OCI-LY7 (cell line): ENCODE data around the gene PSMC1. TPM values are rescaled to one million over a fixed set of nuclear protein-coding genes. Genes with fewer than 3 reads are reported as not detected.

Experiments
- BruUV-seq: library from RNA; stranded (reverse); fragments of 400-500 nt; replicated peaks from 2 replicates; lab custom pipeline; 2021; lab: Mats Ljungman, UMichigan
- CTCF ChIA-PET: fragments of 300-600 bp; sonication (Branson Sonifier 250); formaldehyde crosslinking; loops from one replicate; lab custom pipeline; 2022; ENCODE audit warnings: antibody characterized with exemption; ENCODE audit not compliant: unreplicated experiment; lab: Charles Lee
- POLR2A ChIA-PET: fragments of 300-600 bp; sonication (Branson Sonifier 250); formaldehyde crosslinking; loops from one replicate; lab custom pipeline; 2022; ENCODE audit warnings: antibody characterized with exemption; lab: Charles Lee
- DNase-seq: peaks from one replicate; pipeline ENCODE4 v3.0.0-alpha.2; 2015; ENCODE audit warnings: low spot score
- H2AFZ ChIP-seq: fragments of 200-600 bp; sonication (generic), shearing (Covaris generic); 2 replicates; pipeline ENCODE4 v1.6.1; 2014; ENCODE audit warnings: mild to moderate bottlenecking, antibody characterized with exemption, low read length, moderate library complexity
- H3K27ac ChIP-seq: fragments of 200-600 bp; sonication (generic); 2 replicates; pipeline ENCODE4 v1.5.1; 2014; ENCODE audit warnings: mixed run types, low read depth, mild to moderate bottlenecking, moderate library complexity, low read length, inconsistent platforms; ENCODE audit not compliant: poor library complexity, severe bottlenecking
- H3K36me3 ChIP-seq: fragments of 200-600 bp; sonication (generic); 2 replicates; pipeline ENCODE4 v1.6.1; 2014; ENCODE audit warnings: mild to moderate bottlenecking, antibody characterized with exemption, low read length, moderate library complexity, mixed read lengths; ENCODE audit not compliant: insufficient read depth
- H3K4me1 ChIP-seq: fragments of 200-600 bp; sonication (generic); 2 replicates; pipeline ENCODE4 v1.5.1; 2014; ENCODE audit warnings: mild to moderate bottlenecking, low read length; ENCODE audit not compliant: insufficient read depth, poor library complexity, severe bottlenecking
- H3K4me2 ChIP-seq: fragments of 200-600 bp; sonication (generic); 2 replicates; pipeline ENCODE4 v1.6.1; 2014; ENCODE audit warnings: mild to moderate bottlenecking, low read length
- H3K4me3 ChIP-seq: fragments of 200-600 bp; sonication (generic); 2 replicates; pipeline ENCODE4 v1.5.1; 2014; ENCODE audit warnings: mild to moderate bottlenecking, low read depth, low read length; ENCODE audit not compliant: poor library complexity, severe bottlenecking
- H3K79me2 ChIP-seq: fragments of 200-600 bp; sonication (generic); 2 replicates; pipeline ENCODE4 v1.6.1; 2016; ENCODE audit warnings: low read depth, mild to moderate bottlenecking, low read length, moderate library complexity, mixed read lengths; ENCODE audit not compliant: insufficient read depth
- H3K9me2 ChIP-seq: fragments of 200-600 bp; sonication (generic); 2 replicates; pipeline ENCODE4 v1.6.1; 2016; ENCODE audit warnings: mild to moderate bottlenecking, low read length, mixed read lengths; ENCODE audit not compliant: insufficient read depth
- H3K9me3 ChIP-seq: fragments of 200-600 bp; sonication (generic); 2 replicates; pipeline ENCODE4 v1.6.1; 2014; ENCODE audit warnings: mild to moderate bottlenecking, mixed run types, low read length, mixed read lengths
- H4K20me1 ChIP-seq: fragments of 200-600 bp; sonication (generic); 2 replicates; pipeline ENCODE4 v1.6.1; 2014; ENCODE audit warnings: mild to moderate bottlenecking, antibody characterized with exemption, low read length, moderate library complexity, mixed read lengths; ENCODE audit not compliant: insufficient read depth
- CTCF ChIP-seq: fragments of 200-600 bp; sonication (generic); conservative IDR thresholded peaks from 2 replicates; pipeline ENCODE4 v1.5.1; 2014; ENCODE audit warnings: mild to moderate bottlenecking, antibody characterized with exemption, low read length, moderate library complexity, mixed read lengths
- EZH2phosphoT487 ChIP-seq: fragments of 200-600 bp; sonication (generic); IDR thresholded peaks from 2 replicates; pipeline ENCODE4 v1.6.1; 2018; ENCODE audit warnings: low read depth, borderline replicate concordance, mild to moderate bottlenecking, mixed run types, antibody characterized with exemption, low read length, moderate library complexity, mixed read lengths
- intact Hi-C: fragments of 100-400 bp; cut with micrococcal nuclease; formaldehyde crosslinking; loops from one replicate; pipeline ENCODE4 v1.10.0; 2022; ENCODE audit not compliant: unreplicated experiment
- total RNA-seq, 2 experiments: library from RNA; depleted of rRNA in 1 of 2; stranded (reverse); fragments of >200 nt in 1 of 2; shearing (Covaris generic) in 1 of 2; gene quantifications; 2 replicates each; pipeline ENCODE4 v1.2.3, GENCODE V29; 2014 to 2022

PSMC1 gene
- total RNA-seq, 2 experiments from 2014 or later: 92.7 to 100 TPM

GRCh38 chr14:90281756-90282155 is 25.4 kb downstream of the PSMC1 start:
- H3K4me2 ChIP-seq: no peak overlapping the region
- H3K79me2 ChIP-seq: no peaks in the 10 kb centered on the region
- H3K36me3 ChIP-seq: peaks cover 32% of the 10 kb centered on the region; the same call in 1 of the 2 replicates
- no peaks in the 10 kb centered on the region for H3K9me3 ChIP-seq
- no TSS peak for BruUV-seq
- H3K9me2 ChIP-seq: no peaks in the 10 kb centered on the region
- DNase-seq: no peak
- H4K20me1 ChIP-seq: no peaks in the 10 kb centered on the region
- ChIA-PET POLR2A (no interaction called here), CTCF (interaction anchor here (0.5 kb wide), 1 partner anchor 182 kb away, joined by 3 read pairs; no protein-coding TSS in a partner anchor)
- no peaks in the 10 kb centered on the region for H3K4me1 ChIP-seq
- no peak overlapping the region for H2AFZ ChIP-seq
- TF ChIP-seq EZH2phosphoT487 (no peak), CTCF (no peak)
- no peak overlapping the region for H3K4me3 ChIP-seq
- intact Hi-C loops: no loop called here
- H3K27ac ChIP-seq: no peak overlapping the region

DNA sequence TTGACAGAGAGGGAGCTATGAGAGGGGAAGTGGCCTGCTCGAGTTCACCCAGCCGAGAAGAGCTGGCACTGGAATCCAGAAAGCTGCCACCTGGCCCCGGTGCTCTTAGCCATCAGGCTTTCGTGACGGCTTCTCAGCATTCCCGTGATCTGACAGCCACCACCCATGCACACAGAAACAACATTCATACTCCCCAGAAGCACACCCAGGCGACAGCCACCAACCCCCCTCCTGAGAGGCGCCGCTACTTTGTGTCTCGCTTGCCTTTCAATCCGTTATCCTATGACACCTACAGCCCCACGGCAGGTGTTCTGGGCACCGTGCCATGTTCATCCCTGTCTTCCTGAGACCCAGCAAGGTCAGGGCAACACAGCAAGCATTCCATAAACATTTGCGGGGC is 31.4 kb downstream of the PSMC1 start:
- Histone ChIP-seq H3K4me3 (no peak overlapping the region), H3K36me3 (peaks cover 71% of the 10 kb centered on the region), H2AFZ (no peak overlapping the region), H3K79me2 (no peaks in the 10 kb centered on the region), H3K9me3 (no peaks in the 10 kb centered on the region), H3K27ac (no peak overlapping the region), H3K9me2 (no peaks in the 10 kb centered on the region), H3K4me1 (no peaks in the 10 kb centered on the region), H4K20me1 (no peaks in the 10 kb centered on the region), H3K4me2 (no peak overlapping the region)
- BruUV-seq: no TSS peak
- CTCF ChIA-PET: no interaction called here
- no peak for DNase-seq
- POLR2A ChIA-PET: interaction anchor here (0.6 kb wide), 1 partner anchor 1545 kb away, joined by 3 read pairs; no protein-coding TSS in a partner anchor
- intact Hi-C loops: no loop called here
- no peak for TF ChIP-seq CTCF
- TF ChIP-seq EZH2phosphoT487: no peak

DNA sequence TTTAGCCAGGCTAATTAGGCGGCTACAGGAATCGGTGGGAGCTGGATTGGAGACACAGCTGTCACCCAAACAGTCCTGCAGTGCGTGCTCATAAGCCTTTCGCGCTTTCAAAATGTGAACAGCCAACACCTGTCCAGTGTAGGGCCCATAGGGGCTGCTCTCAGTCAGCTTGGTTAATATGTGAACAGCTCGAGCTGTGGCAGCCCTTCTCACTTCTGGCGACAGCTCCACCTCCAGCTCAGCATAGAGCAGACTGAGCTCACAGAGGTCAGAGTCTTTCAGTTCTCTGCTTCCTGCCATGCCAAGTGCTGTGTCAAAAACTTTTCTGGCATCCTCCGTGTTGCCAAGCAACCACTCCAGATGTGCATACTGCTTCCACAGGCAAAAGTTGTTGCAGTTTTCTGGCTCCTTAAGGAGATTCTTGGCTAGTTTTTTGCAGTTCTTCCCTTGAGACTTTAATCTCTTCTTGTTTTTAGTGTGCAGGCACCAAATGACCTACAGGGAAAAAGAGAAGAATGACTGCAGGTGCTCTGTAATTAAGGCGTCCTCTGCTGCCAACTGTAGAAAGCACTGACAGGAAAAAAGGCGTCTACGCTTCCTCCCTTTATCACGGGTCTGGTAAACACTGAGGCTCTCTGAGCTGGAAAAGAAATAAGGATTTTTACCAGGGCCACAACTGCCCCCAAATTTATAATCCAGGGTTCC is 32.5 kb downstream of the PSMC1 start:
- BruUV-seq: TSS peak; percentile 44
- Histone ChIP-seq H3K4me3 (no peak overlapping the region), H3K36me3 (peaks cover 69% of the 10 kb centered on the region), H3K9me2 (no peaks in the 10 kb centered on the region), H3K4me1 (no peaks in the 10 kb centered on the region), H3K79me2 (no peaks in the 10 kb centered on the region), H4K20me1 (no peaks in the 10 kb centered on the region), H2AFZ (no peak overlapping the region), H3K9me3 (no peaks in the 10 kb centered on the region), H3K27ac (no peak overlapping the region), H3K4me2 (no peak overlapping the region)
- intact Hi-C loops: no loop called here
- ChIA-PET CTCF (interaction anchor here (1.6 kb wide), 1 partner anchor 111 kb away, joined by 4 read pairs; no protein-coding TSS in a partner anchor), POLR2A (interaction anchor here (0.5 to 0.8 kb wide), 4 partner anchors 9 to 235 kb away, joined by 3 to 5 read pairs (median 3); no protein-coding TSS in a partner anchor)
- no peak for DNase-seq
- TF ChIP-seq EZH2phosphoT487 (no peak), CTCF (no peak)
